Cardiac fibroblast (primary cell): ENCODE results near the gene POLR2J.

Experiments used
- DNase-seq, 2 donors: peaks; one replicate each; pipeline versions ENCODE4 v3.0.0 to v3.0.0-alpha.2; 2010; ENCODE audit warnings: low read depth in 2 of 2
- H3K4me3 ChIP-seq, 2 donors: replicated peaks in 1 of 2; 1 replicate in 1 of 2; 2 replicates in 1 of 2; pipeline ENCODE4 v1.5.1; 2011; ENCODE audit warnings: low read depth in 2 of 2, low read length in 2 of 2, mild to moderate bottlenecking in 2 of 2, moderate library complexity in 1 of 2
- CTCF ChIP-seq: IDR thresholded peaks from one replicate; pipeline ENCODE4 v1.5.1; 2011; ENCODE audit warnings: low read depth, mild to moderate bottlenecking, low read length, inconsistent platforms

Gene POLR2J

GRCh38 chr7:102446387-102447156 is 32.1 kb downstream of the POLR2J start:
- no peak overlapping the region for H3K4me3 ChIP-seq
- TF ChIP-seq CTCF: no peak
- no peak for DNase-seq

- no peak for DNase-seq
- TF ChIP-seq CTCF: no peak
- H3K4me3 ChIP-seq: no peak overlapping the region
Observed at GRCh38 chr7:102445674-102446071, 33.0 kb downstream of the POLR2J start.

- no peak for TF ChIP-seq CTCF
- no peak overlapping the region for H3K4me3 ChIP-seq
- no peak for DNase-seq
Observed at GRCh38 chr7:102444961-102445673, 33.6 kb downstream of the POLR2J start.

GRCh38 chr7:102439963-102440795 is 38.5 kb downstream of the POLR2J start:
- peak; percentile 5 for TF ChIP-seq CTCF
- no peak overlapping the region for H3K4me3 ChIP-seq
- DNase-seq: peak; percentile 75 to 84

- H3K4me3 ChIP-seq: no peak overlapping the region
- no peak for TF ChIP-seq CTCF
- DNase-seq: no peak
Observed at GRCh38 chr7:102436118-102436517, 42.6 kb downstream of the POLR2J start.

GRCh38 chr7:102434039-102434486 is 44.7 kb downstream of the POLR2J start:
- peak; percentile 44 for DNase-seq
- no peak for TF ChIP-seq CTCF
- peak overlapping the region; percentile 70 to 73 for H3K4me3 ChIP-seq
